Measurements from ENCODE around the gene SLC22A23.

Gene SLC22A23

GRCh38 chr6:3333263-3333662, 123.6 kb downstream of the SLC22A23 start:
- Histone ChIP-seq H3K27me3 (replicated peaks; ENCODE audit: control insufficient read depth, insufficient read depth, low read length) (no peaks in the 10 kb centered on the region), H3K36me3 (ENCODE audit: control insufficient read depth, insufficient read depth, low read length) (no peaks in the 10 kb centered on the region), H3K4me3 (replicated peaks; ENCODE audit: low read depth, low read length) (no peak overlapping the region)
- DNase-seq (ENCODE audit: extremely low read depth, insufficient read length) = peak; percentile 73
- no peak for TF ChIP-seq CTCF (IDR thresholded peaks at IDR 0.05; ENCODE audit: insufficient read depth, low read length, poor library complexity, severe bottlenecking)

GRCh38 chr6:3331971-3332370, 124.9 kb downstream of the SLC22A23 start:
- no peak for TF ChIP-seq CTCF (IDR thresholded peaks at IDR 0.05; ENCODE audit: insufficient read depth, low read length, poor library complexity, severe bottlenecking)
- H3K36me3 ChIP-seq (ENCODE audit: control insufficient read depth, insufficient read depth, low read length) = no peaks in the 10 kb centered on the region
- DNase-seq (ENCODE audit: extremely low read depth, insufficient read length) = no peak
- H3K27me3 ChIP-seq (replicated peaks; ENCODE audit: control insufficient read depth, insufficient read depth, low read length) = no peaks in the 10 kb centered on the region
- no peak overlapping the region for H3K4me3 ChIP-seq (replicated peaks; ENCODE audit: low read depth, low read length)

- H3K27me3 ChIP-seq (replicated peaks; ENCODE audit: control insufficient read depth, insufficient read depth, low read length) = no peaks in the 10 kb centered on the region
- H3K36me3 ChIP-seq (ENCODE audit: control insufficient read depth, insufficient read depth, low read length) = no peaks in the 10 kb centered on the region
- no peak overlapping the region for H3K4me3 ChIP-seq (replicated peaks; ENCODE audit: low read depth, low read length)
- no peak for DNase-seq (ENCODE audit: extremely low read depth, insufficient read length)
- no peak for TF ChIP-seq CTCF (IDR thresholded peaks at IDR 0.05; ENCODE audit: insufficient read depth, low read length, poor library complexity, severe bottlenecking)
Observed at GRCh38 chr6:3331494-3331893, 125.4 kb downstream of the SLC22A23 start.

GRCh38 chr6:3330199-3330598, 126.7 kb downstream of the SLC22A23 start:
- no peak for DNase-seq (ENCODE audit: extremely low read depth, insufficient read length)
- no peaks in the 10 kb centered on the region for H3K27me3 ChIP-seq (replicated peaks; ENCODE audit: control insufficient read depth, insufficient read depth, low read length)
- no peak overlapping the region for H3K4me3 ChIP-seq (replicated peaks; ENCODE audit: low read depth, low read length)
- TF ChIP-seq CTCF (IDR thresholded peaks at IDR 0.05; ENCODE audit: insufficient read depth, low read length, poor library complexity, severe bottlenecking) = peak; percentile 25
- no peaks in the 10 kb centered on the region for H3K36me3 ChIP-seq (ENCODE audit: control insufficient read depth, insufficient read depth, low read length)

- no peak for TF ChIP-seq CTCF (IDR thresholded peaks at IDR 0.05; ENCODE audit: insufficient read depth, low read length, poor library complexity, severe bottlenecking)
- no peak for DNase-seq (ENCODE audit: extremely low read depth, insufficient read length)
Observed at GRCh38 chr6:3329393-3330051, 127.3 kb downstream of the SLC22A23 start.

GRCh38 chr6:3328796-3329195, 128.1 kb downstream of the SLC22A23 start:
- no peak overlapping the region for H3K4me3 ChIP-seq (replicated peaks; ENCODE audit: low read depth, low read length)
- no peaks in the 10 kb centered on the region for H3K36me3 ChIP-seq (ENCODE audit: control insufficient read depth, insufficient read depth, low read length)
- H3K27me3 ChIP-seq (replicated peaks; ENCODE audit: control insufficient read depth, insufficient read depth, low read length) = no peaks in the 10 kb centered on the region
- TF ChIP-seq CTCF (IDR thresholded peaks at IDR 0.05; ENCODE audit: insufficient read depth, low read length, poor library complexity, severe bottlenecking) = no peak
- DNase-seq (ENCODE audit: extremely low read depth, insufficient read length) = no peak

More at GRCh38 chr6:3329393-3330051, 127.3 kb downstream of the SLC22A23 start:
- Histone ChIP-seq H3K4me3 (replicated peaks; ENCODE audit: low read depth, low read length) (no peak overlapping the region), H3K27me3 (replicated peaks; ENCODE audit: control insufficient read depth, insufficient read depth, low read length) (no peaks in the 10 kb centered on the region), H3K36me3 (ENCODE audit: control insufficient read depth, insufficient read depth, low read length) (no peaks in the 10 kb centered on the region)
